Endothelial cell of umbilical vein (primary cell): ENCODE data around the gene ROCK2.

Experiments
- POLR2A ChIP-seq: IDR thresholded peaks from 2 replicates; pipeline ENCODE4 v1.6.1; 2012; ENCODE audit warnings: low read depth, mild to moderate bottlenecking, control low read depth, low read length
- POLR2AphosphoS5 ChIP-seq: IDR thresholded peaks from 2 replicates; pipeline ENCODE4 v1.6.1; 2012; ENCODE audit warnings: low read depth, mild to moderate bottlenecking, control low read depth, low read length, moderate library complexity; ENCODE audit not compliant: insufficient read depth
- TF ChIP-seq, protein P1 (sequence below), 2 donors: IDR thresholded peaks; 1 replicate in 1 of 2; 2 replicates in 1 of 2; pipeline ENCODE4 v1.5.1; 2011; ENCODE audit warnings: low read length in 2 of 2, mild to moderate bottlenecking in 2 of 2, moderate library complexity in 2 of 2, control low read depth in 1 of 2, inconsistent platforms in 1 of 2, low read depth in 1 of 2; ENCODE audit not compliant: insufficient read depth in 1 of 2; ENCODE audit errors: extremely low read depth in 1 of 2

DNA sequence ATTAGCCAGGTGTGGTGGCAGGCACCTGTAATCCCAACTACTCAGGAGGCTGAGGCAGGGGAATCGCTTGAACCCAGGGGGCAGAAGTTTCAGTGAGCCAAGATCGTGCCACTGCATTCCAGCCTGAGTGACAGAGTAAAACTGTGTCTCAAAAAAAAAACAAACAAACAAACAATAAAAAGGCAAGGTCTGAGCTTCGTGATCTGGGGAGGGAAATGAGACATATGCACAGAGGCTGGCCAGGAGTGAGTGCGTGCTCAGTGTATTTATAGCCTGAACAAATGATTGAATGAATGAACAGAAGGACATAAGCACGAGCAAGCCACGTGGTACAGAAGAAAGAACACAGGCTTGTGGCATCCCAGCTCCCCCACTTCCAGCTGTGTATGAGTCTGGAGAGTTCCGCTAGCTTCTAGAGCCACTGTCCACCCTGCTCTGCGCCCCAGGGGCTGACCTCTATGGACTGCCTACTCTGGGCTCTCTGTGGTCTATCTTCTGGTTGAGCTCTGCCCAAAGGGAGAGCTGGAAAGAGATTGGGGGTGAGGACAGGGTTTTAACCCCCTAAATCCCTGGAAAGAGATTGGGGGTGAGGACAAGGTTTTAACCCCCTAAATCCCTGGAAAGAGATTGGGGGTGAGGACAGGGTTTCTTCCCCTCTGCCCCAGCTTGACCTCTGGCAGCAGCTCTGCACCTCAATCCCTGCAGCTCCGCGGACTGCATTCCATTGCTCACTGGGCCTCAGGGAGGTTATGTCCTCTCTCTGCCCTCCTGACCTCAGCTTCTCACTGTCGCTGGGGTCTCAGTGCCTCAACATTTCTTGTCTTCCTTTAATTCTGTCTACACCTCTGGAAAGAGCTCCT lies 11.0 kb upstream of the ROCK2 start:
- TF ChIP-seq, protein P1, sequence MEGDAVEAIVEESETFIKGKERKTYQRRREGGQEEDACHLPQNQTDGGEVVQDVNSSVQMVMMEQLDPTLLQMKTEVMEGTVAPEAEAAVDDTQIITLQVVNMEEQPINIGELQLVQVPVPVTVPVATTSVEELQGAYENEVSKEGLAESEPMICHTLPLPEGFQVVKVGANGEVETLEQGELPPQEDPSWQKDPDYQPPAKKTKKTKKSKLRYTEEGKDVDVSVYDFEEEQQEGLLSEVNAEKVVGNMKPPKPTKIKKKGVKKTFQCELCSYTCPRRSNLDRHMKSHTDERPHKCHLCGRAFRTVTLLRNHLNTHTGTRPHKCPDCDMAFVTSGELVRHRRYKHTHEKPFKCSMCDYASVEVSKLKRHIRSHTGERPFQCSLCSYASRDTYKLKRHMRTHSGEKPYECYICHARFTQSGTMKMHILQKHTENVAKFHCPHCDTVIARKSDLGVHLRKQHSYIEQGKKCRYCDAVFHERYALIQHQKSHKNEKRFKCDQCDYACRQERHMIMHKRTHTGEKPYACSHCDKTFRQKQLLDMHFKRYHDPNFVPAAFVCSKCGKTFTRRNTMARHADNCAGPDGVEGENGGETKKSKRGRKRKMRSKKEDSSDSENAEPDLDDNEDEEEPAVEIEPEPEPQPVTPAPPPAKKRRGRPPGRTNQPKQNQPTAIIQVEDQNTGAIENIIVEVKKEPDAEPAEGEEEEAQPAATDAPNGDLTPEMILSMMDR (IDR thresholded peaks at IDR 0.05; ENCODE audit: extremely low read depth in 1 of 2, insufficient read depth in 1 of 2, low read depth in 1 of 2, low read length in 2 of 2): no peak
- TF ChIP-seq POLR2A (no peak), POLR2AphosphoS5 (no peak)
